Memory B cell (primary cell): ENCODE measurements around the gene EMILIN1.

ENCODE experiments used
- ATAC-seq: fragments of 150-1000 bp; cut with Tn5 transposase; 2 replicates; pipeline ENCODE4 v1.10.0; 2021; ENCODE audit warnings: low read depth, mild to moderate bottlenecking, moderate library complexity
- DNase-seq, 2 donors: peaks; one replicate each; pipeline ENCODE4 v3.0.0; 2022; ENCODE audit warnings: low spot score in 2 of 2
- H3K27ac Mint-ChIP-seq: one replicate; pipeline ENCODE4 v1.8.0; 2022; ENCODE audit warnings: mild to moderate bottlenecking, moderate library complexity, mixed read lengths
- H3K27me3 Mint-ChIP-seq: one replicate; pipeline ENCODE4 v1.8.0; 2022; ENCODE audit warnings: mixed read lengths
- H3K36me3 Mint-ChIP-seq: one replicate; pipeline ENCODE4 v1.8.0; 2022; ENCODE audit warnings: mild to moderate bottlenecking, mixed read lengths
- H3K4me1 Mint-ChIP-seq: one replicate; pipeline ENCODE4 v1.8.0; 2022; ENCODE audit warnings: mixed read lengths
- H3K4me3 Mint-ChIP-seq: one replicate; pipeline ENCODE4 v1.8.0; 2022; ENCODE audit warnings: mild to moderate bottlenecking, moderate library complexity, mixed read lengths
- H3K9me3 Mint-ChIP-seq: one replicate; pipeline ENCODE4 v1.8.0; 2022; ENCODE audit warnings: mixed read lengths

Gene EMILIN1

GRCh38 chr2:27126252-27126710 lies 47.9 kb downstream of the EMILIN1 start:
- Mint-ChIP-seq H3K36me3 (peaks cover 7% of the 10 kb centered on the region), H3K27me3 (no peaks in the 10 kb centered on the region), H3K27ac (no peak overlapping the region), H3K9me3 (no peaks in the 10 kb centered on the region), H3K4me1 (peaks cover 18% of the 10 kb centered on the region), H3K4me3 (no peak overlapping the region)
- ATAC-seq (no peak), DNase-seq (no peak)

- DNase-seq (no peak), ATAC-seq (no peak)
- no peaks in the 10 kb centered on the region for H3K27me3 Mint-ChIP-seq
- H3K9me3 Mint-ChIP-seq = no peaks in the 10 kb centered on the region
- H3K27ac Mint-ChIP-seq = peak overlapping the region; percentile 14
- no peak overlapping the region for H3K4me3 Mint-ChIP-seq
- peaks cover 21% of the 10 kb centered on the region for H3K4me1 Mint-ChIP-seq
- H3K36me3 Mint-ChIP-seq = peaks cover 12% of the 10 kb centered on the region
These were observed 49.7 kb downstream of the EMILIN1 start for GRCh38 chr2:27127883-27128667.

- H3K36me3 Mint-ChIP-seq = peaks cover 13% of the 10 kb centered on the region
- H3K9me3 Mint-ChIP-seq = no peaks in the 10 kb centered on the region
- peak overlapping the region; percentile 14 for H3K27ac Mint-ChIP-seq
- H3K4me3 Mint-ChIP-seq = no peak overlapping the region
- no peak for DNase-seq
- no peak for ATAC-seq
- H3K4me1 Mint-ChIP-seq = peaks cover 23% of the 10 kb centered on the region
- H3K27me3 Mint-ChIP-seq = no peaks in the 10 kb centered on the region
These were observed 50.5 kb downstream of the EMILIN1 start for GRCh38 chr2:27128668-27129571.

GRCh38 chr2:27130396-27130795 lies 52.0 kb downstream of the EMILIN1 start:
- Mint-ChIP-seq H3K4me3 (no peak overlapping the region), H3K4me1 (peaks cover 20% of the 10 kb centered on the region), H3K9me3 (no peaks in the 10 kb centered on the region), H3K27me3 (no peaks in the 10 kb centered on the region), H3K36me3 (peaks cover 13% of the 10 kb centered on the region), H3K27ac (peak overlapping the region; percentile 41)
- ATAC-seq (no peak), DNase-seq (no peak)

DNA sequence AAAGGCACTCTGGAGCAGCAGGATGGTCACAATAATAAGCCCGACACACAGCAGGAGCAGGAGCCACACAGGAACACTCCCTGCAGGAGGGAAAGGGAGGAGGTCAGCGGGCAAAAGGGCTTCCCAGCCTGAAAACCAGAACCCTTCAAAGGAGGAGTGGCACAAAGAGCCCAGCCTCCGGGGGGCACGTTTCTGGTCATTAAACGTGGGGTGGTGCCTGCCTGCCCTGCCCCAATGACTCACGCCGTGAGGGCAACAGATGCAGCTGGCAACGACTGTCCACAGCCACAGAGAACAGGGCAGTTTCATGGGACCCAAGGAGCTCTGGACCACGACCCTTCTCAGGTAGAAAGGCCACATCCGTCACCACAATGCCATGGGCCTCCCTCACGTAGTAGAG lies 53.0 kb downstream of the EMILIN1 start:
- Mint-ChIP-seq H3K36me3 (peaks cover 13% of the 10 kb centered on the region), H3K27ac (no peak overlapping the region), H3K27me3 (no peaks in the 10 kb centered on the region), H3K4me1 (peaks cover 20% of the 10 kb centered on the region), H3K4me3 (no peak overlapping the region), H3K9me3 (no peaks in the 10 kb centered on the region)
- DNase-seq (no peak), ATAC-seq (no peak)

GRCh38 chr2:27133195-27133875 lies 54.9 kb downstream of the EMILIN1 start:
- Mint-ChIP-seq H3K9me3 (no peaks in the 10 kb centered on the region), H3K27me3 (no peaks in the 10 kb centered on the region), H3K27ac (peak overlapping the region; percentile 47), H3K4me1 (peaks cover 20% of the 10 kb centered on the region), H3K4me3 (peak overlapping the region; percentile 94), H3K36me3 (peaks cover 13% of the 10 kb centered on the region)
- no peak for DNase-seq
- no peak for ATAC-seq

DNA sequence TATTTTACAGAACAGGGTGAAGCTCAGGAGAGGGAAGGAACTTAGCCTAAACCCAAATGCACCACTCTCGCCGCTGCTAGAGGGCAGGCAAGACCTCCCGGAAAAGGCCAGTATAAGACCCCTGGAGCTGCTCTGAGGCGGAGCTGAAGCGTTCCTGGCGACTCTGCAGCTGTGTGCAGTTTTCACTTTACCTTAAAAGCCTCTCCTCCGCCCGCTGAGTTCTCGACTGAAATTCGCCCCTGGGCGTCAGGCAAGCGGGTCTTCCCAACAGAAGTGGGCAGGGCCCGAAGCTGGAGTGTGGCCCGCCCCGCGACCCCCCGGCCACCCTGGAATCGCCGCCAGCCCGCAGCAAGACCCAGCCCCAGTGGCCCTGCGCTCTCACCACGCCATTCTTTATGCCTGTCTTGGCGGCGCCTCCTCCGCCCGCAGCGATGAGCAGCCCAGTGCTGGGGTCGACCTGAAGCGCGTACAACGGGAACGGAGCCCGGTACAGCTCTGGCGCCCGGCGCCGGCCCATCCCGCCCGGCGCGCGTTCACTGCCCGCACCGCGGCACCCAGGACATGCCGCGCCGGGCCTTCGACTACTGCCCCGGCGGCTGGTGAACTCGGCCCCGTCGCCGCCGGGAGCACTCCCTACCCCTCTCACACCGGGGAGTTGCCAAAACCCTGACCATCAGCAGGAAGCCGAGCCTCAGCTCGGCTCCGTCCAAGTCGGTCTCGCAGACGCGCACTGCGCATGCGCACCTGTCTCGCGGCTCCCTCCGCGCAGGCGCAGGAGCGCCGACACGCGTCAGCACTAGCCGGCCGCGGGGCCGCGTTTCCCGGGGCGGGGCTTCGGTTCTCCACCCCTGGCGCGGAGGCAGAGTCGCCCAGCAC lies 55.7 kb downstream of the EMILIN1 start, which contains the start of gene PREB:
PREB (minus strand) TSS at position 732 of the 876 bp plus-strand sequence; CDS start at position 517, 215 bp downstream.
- peak; percentile 98 to 99 for DNase-seq
- H3K36me3 Mint-ChIP-seq = peaks cover 10% of the 10 kb centered on the region
- ATAC-seq = peak; percentile 97
- H3K27ac Mint-ChIP-seq = peak within 1 kb of the TSS; percentile 94
- H3K4me3 Mint-ChIP-seq = peak within 1 kb of the TSS; percentile 94
- H3K4me1 Mint-ChIP-seq = peaks cover 17% of the 10 kb centered on the region
- no peaks in the 10 kb centered on the region for H3K27me3 Mint-ChIP-seq
- H3K9me3 Mint-ChIP-seq = no peaks in the 10 kb centered on the region

DNA sequence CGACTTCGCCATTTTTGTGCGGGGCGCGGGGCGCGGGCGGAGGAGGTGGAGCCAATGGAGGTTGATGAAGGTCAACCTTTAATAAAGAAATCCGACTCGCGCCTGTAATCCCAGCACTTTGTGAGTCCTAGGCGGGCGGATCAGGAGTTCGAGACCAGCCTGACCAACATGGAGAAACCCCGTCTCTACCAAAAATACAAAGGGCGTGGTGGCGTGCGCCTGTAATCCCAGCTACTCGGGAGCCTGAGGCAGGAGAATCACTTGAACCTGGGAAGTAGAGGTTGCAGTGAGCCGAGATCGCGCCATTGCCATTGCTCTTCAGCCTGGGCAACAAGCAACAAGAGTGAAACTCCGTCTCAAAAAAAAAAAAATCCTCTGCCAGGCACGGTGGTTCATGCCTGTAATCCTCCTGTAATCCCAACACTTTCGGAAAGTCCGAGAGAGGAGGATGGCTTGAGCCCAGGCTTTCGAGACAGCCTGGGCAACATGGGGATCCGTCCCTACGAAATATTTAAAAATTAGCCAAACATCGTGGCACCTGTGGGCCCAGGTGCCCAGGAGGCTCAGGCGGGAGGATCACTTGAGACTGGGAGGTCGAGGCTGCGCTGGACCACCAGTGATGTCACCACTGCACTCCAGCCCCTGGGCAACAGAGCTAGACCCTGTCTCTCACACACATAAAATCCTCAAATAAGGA lies 56.5 kb downstream of the EMILIN1 start:
- Mint-ChIP-seq H3K36me3 (peaks cover 10% of the 10 kb centered on the region), H3K4me3 (peak overlapping the region; percentile 94), H3K4me1 (peaks cover 14% of the 10 kb centered on the region), H3K27me3 (no peaks in the 10 kb centered on the region), H3K27ac (peak overlapping the region; percentile 94), H3K9me3 (no peaks in the 10 kb centered on the region)
- DNase-seq (no peak), ATAC-seq (no peak)

GRCh38 chr2:27135478-27135955 lies 57.1 kb downstream of the EMILIN1 start:
- H3K36me3 Mint-ChIP-seq = peaks cover 7% of the 10 kb centered on the region
- ATAC-seq (no peak), DNase-seq (no peak)
- peak overlapping the region; percentile 94 for H3K4me3 Mint-ChIP-seq
- H3K9me3 Mint-ChIP-seq = no peaks in the 10 kb centered on the region
- H3K27me3 Mint-ChIP-seq = no peaks in the 10 kb centered on the region
- H3K27ac Mint-ChIP-seq = peak overlapping the region; percentile 17
- H3K4me1 Mint-ChIP-seq = peaks cover 12% of the 10 kb centered on the region
